ENCODE data around the gene TMEM72. TPM values are rescaled to one million over a fixed set of nuclear protein-coding genes. Genes with fewer than 3 reads are reported as not detected.
A peak's percentile ranks its signal among the peaks of the same experiment; 100 is the strongest.

Gene TMEM72
- polyA plus RNA-seq, 3 donors, result not detected

DNA sequence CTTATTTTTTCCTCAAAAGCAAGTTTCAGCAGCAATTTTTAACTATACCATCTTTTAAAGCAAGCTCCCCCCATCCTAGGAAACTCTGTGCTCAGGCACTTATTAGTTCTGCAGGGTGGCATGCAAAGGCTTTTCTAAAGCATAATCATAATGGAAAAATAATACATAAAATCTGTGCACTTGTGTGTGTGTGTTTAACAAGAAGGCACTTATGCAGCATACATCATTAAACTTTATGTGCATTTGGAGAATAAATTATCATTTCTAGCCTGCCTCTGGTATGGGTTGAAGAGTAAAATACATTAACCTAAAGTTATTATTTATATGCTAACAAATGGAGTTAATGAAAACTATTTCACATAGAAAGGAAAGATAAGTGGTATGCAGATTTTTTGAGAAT is 42.9 kb downstream of the TMEM72 start:
- Histone ChIP-seq H3K4me3 (replicated peaks in 1 of 3; ENCODE audit: low read depth in 2 of 3, low read length in 3 of 3) (no peak overlapping the region), H3K4me1 (ENCODE audit: control insufficient read depth in 1 of 2, insufficient read depth in 2 of 2, low read length in 2 of 2) (peaks cover 48 to 58% of the 10 kb centered on the region in 2 donors), H3K79me2 (ENCODE audit: insufficient read depth, low read length) (peaks cover 94% of the 10 kb centered on the region), H2AFZ (ENCODE audit: insufficient read depth, low read depth, low read length, poor library complexity, severe bottlenecking) (no peak overlapping the region), H3K27ac (ENCODE audit: low read depth in 1 of 2, low read length in 2 of 2) (no peak overlapping the region), H3K9me3 (replicated peaks in 1 of 2; ENCODE audit: control insufficient read depth in 1 of 2, insufficient read depth in 1 of 2, low read length in 2 of 2) (no peaks in the 10 kb centered on the region), H3K4me2 (replicated peaks; ENCODE audit: extremely low read depth, low read length, poor library complexity, severe bottlenecking) (no peak overlapping the region), H4K20me1 (ENCODE audit: insufficient read depth, low read length) (peaks cover 66% of the 10 kb centered on the region), H3K27me3 (ENCODE audit: control insufficient read depth in 2 of 2, insufficient read depth in 2 of 2, low read length in 2 of 2) (no peaks in the 10 kb centered on the region), H3K36me3 (replicated peaks in 1 of 2; ENCODE audit: control insufficient read depth in 1 of 2, insufficient read depth in 2 of 2, low read length in 2 of 2) (peaks cover 13 to 58% of the 10 kb centered on the region in 2 donors), H3K9ac (ENCODE audit: insufficient read depth, low read length, poor library complexity, severe bottlenecking) (no peak overlapping the region)
- peaks cover 50 to 61% of the 10 kb centered on the region in 2 donors for H3K36me3 Mint-ChIP-seq
- TF ChIP-seq, protein P1, sequence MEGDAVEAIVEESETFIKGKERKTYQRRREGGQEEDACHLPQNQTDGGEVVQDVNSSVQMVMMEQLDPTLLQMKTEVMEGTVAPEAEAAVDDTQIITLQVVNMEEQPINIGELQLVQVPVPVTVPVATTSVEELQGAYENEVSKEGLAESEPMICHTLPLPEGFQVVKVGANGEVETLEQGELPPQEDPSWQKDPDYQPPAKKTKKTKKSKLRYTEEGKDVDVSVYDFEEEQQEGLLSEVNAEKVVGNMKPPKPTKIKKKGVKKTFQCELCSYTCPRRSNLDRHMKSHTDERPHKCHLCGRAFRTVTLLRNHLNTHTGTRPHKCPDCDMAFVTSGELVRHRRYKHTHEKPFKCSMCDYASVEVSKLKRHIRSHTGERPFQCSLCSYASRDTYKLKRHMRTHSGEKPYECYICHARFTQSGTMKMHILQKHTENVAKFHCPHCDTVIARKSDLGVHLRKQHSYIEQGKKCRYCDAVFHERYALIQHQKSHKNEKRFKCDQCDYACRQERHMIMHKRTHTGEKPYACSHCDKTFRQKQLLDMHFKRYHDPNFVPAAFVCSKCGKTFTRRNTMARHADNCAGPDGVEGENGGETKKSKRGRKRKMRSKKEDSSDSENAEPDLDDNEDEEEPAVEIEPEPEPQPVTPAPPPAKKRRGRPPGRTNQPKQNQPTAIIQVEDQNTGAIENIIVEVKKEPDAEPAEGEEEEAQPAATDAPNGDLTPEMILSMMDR (IDR thresholded peaks at IDR 0.05), result no peak
- H3K4me3 Mint-ChIP-seq, result no peak overlapping the region
- no peak for DNase-seq
- H3K4me1 Mint-ChIP-seq, result peaks cover 63% of the 10 kb centered on the region
- peaks cover 0 to 4% (median 1%) of the 10 kb centered on the region in 3 donors for H3K27me3 Mint-ChIP-seq (ENCODE audit: low read depth in 3 of 3)
- H3K9me3 Mint-ChIP-seq, result peaks cover 0 to 4% (median 3%) of the 10 kb centered on the region in 7 donors
- intact Hi-C loops (cut with micrococcal nuclease), result no loop called here
- no peak overlapping the region for H3K27ac Mint-ChIP-seq

- Histone ChIP-seq H3K36me3 (replicated peaks in 1 of 2; ENCODE audit: control insufficient read depth in 1 of 2, insufficient read depth in 2 of 2, low read length in 2 of 2) (peaks cover 13 to 58% of the 10 kb centered on the region in 2 donors), H3K4me2 (replicated peaks; ENCODE audit: extremely low read depth, low read length, poor library complexity, severe bottlenecking) (no peak overlapping the region), H4K20me1 (ENCODE audit: insufficient read depth, low read length) (peaks cover 64% of the 10 kb centered on the region), H3K9ac (ENCODE audit: insufficient read depth, low read length, poor library complexity, severe bottlenecking) (no peak overlapping the region), H3K9me3 (replicated peaks in 1 of 2; ENCODE audit: control insufficient read depth in 1 of 2, insufficient read depth in 1 of 2, low read length in 2 of 2) (no peaks in the 10 kb centered on the region), H3K4me1 (ENCODE audit: control insufficient read depth in 1 of 2, insufficient read depth in 2 of 2, low read length in 2 of 2) (peaks cover 39 to 54% of the 10 kb centered on the region in 2 donors), H2AFZ (ENCODE audit: insufficient read depth, low read depth, low read length, poor library complexity, severe bottlenecking) (no peak overlapping the region), H3K27ac (ENCODE audit: low read depth in 1 of 2, low read length in 2 of 2) (no peak overlapping the region), H3K4me3 (replicated peaks in 1 of 3; ENCODE audit: low read depth in 2 of 3, low read length in 3 of 3) (no peak overlapping the region), H3K79me2 (ENCODE audit: insufficient read depth, low read length) (peaks cover 96% of the 10 kb centered on the region), H3K27me3 (ENCODE audit: control insufficient read depth in 2 of 2, insufficient read depth in 2 of 2, low read length in 2 of 2) (no peaks in the 10 kb centered on the region)
- H3K36me3 Mint-ChIP-seq, result peaks cover 50 to 61% of the 10 kb centered on the region in 2 donors
- H3K4me3 Mint-ChIP-seq, result no peak overlapping the region
- intact Hi-C loops (cut with micrococcal nuclease), result no loop called here
- H3K27me3 Mint-ChIP-seq (ENCODE audit: low read depth in 3 of 3), result peaks cover 0 to 4% (median 1%) of the 10 kb centered on the region in 3 donors
- DNase-seq, result no peak
- H3K4me1 Mint-ChIP-seq, result peaks cover 54% of the 10 kb centered on the region
- peaks cover 0 to 4% (median 3%) of the 10 kb centered on the region in 7 donors for H3K9me3 Mint-ChIP-seq
- TF ChIP-seq, protein P1 (IDR thresholded peaks at IDR 0.05), result peak; percentile 10
- peak overlapping the region in 3 of 7 donors; percentile 46 to 86 (median 79) for H3K27ac Mint-ChIP-seq
Observed at GRCh38 chr10:44954962-44955361, 43.8 kb downstream of the TMEM72 start.

All from CD14-positive monocyte (primary cell).